Measurements from ENCODE around the gene PRAC1. TPM values are rescaled to one million over a fixed set of nuclear protein-coding genes. Genes with fewer than 3 reads are reported as not detected.

PRAC1 gene
- total and polyA plus RNA-seq, 2 of the 8 experiments (the other 6 are each of a cell fraction or from before 2014, with no cell fraction given), result not detected

GRCh38 chr17:48693178-48693577, 29.1 kb downstream of the PRAC1 start:
- no peak overlapping the region for H3K4me3 ChIP-seq (ENCODE audit: extremely low read depth in 1 of 4, insufficient read depth in 2 of 4, low read depth in 3 of 4, low read length in 4 of 4)
- no peaks in the 10 kb centered on the region for H3K79me2 ChIP-seq (ENCODE audit: control insufficient read depth in 1 of 2, insufficient read depth in 2 of 2, low read length in 2 of 2)
- TF ChIP-seq RNF2 (IDR thresholded peaks at IDR 0.05; ENCODE audit: borderline replicate concordance, low read depth, low read length, missing control alignments, poor library complexity, severe bottlenecking), result no peak
- TF ChIP-seq MAFK (IDR thresholded peaks at IDR 0.05; ENCODE audit: low read depth, low read length), result no peak
- no peak for TF ChIP-seq SP4 (IDR thresholded peaks at IDR 0.05; ENCODE audit: low read length)
- TF ChIP-seq JUN (IDR thresholded peaks at IDR 0.05; ENCODE audit: low read depth, low read length), result no peak
- TF ChIP-seq SRF (IDR thresholded peaks at IDR 0.05; ENCODE audit: low read depth, low read length), result no peak
- TF ChIP-seq RFX5 (IDR thresholded peaks at IDR 0.05; ENCODE audit: borderline replicate concordance, low read depth, low read length), result no peak
- TF ChIP-seq ASH2L (IDR thresholded peaks at IDR 0.05; ENCODE audit: low read length), result no peak
- no peak for TF ChIP-seq TAF7 (optimal IDR thresholded peaks at IDR 0.05; ENCODE audit: borderline replicate concordance, low read depth, low read length)
- TF ChIP-seq TAF1 (IDR thresholded peaks at IDR 0.05; ENCODE audit: low read depth, low read length), result no peak
- no peak for TF ChIP-seq SIN3A (conservative IDR thresholded peaks at IDR 0.05 in 1 of 2, IDR thresholded peaks at IDR 0.05 in 1 of 2; ENCODE audit: low read depth in 1 of 2, low read length in 2 of 2)
- no peak for TF ChIP-seq CBX8 (IDR thresholded peaks at IDR 0.05; ENCODE audit: borderline replicate concordance, low read depth, low read length)
- H2AK5ac ChIP-seq (ENCODE audit: low read depth, low read length), result no peak overlapping the region
- H3K14ac ChIP-seq (ENCODE audit: insufficient read length), result no peak overlapping the region
- ChIA-PET CTCF (ENCODE audit: partially characterized antibody) (interaction anchor here (0.7 to 1.6 kb wide), 3 partner anchors 15 to 191 kb away, joined by 3 to 5 read pairs (median 4); no protein-coding TSS in a partner anchor), POLR2A (ENCODE audit: partially characterized antibody) (no interaction called here)
- no peaks in the 10 kb centered on the region for H3K4me1 ChIP-seq (replicated peaks in 1 of 4; ENCODE audit: control insufficient read depth in 3 of 4, insufficient read depth in 4 of 4, low read length in 3 of 4)
- H3K9me3 ChIP-seq (ENCODE audit: insufficient read depth in 2 of 2, low read depth in 1 of 2, low read length in 1 of 2), result no peaks in the 10 kb centered on the region
- no peaks in the 10 kb centered on the region for H3K23me2 ChIP-seq (ENCODE audit: low read depth, low read length)
- H3K9ac ChIP-seq (replicated peaks in 1 of 4; ENCODE audit: extremely low read depth in 1 of 4, low read depth in 3 of 4, low read length in 3 of 4), result no peak overlapping the region
- H3K23ac ChIP-seq (ENCODE audit: insufficient read length), result no peak overlapping the region
- no peak overlapping the region for H4K5ac ChIP-seq (ENCODE audit: insufficient read length, low read depth, low read length)
- DNase-seq (ENCODE audit: low read depth in 1 of 2, low spot score in 2 of 2), result no peak
- no peak overlapping the region for H3K4me2 ChIP-seq (ENCODE audit: insufficient read depth in 1 of 2, low read depth in 2 of 2, low read length in 2 of 2)
- H3K27me3 ChIP-seq (replicated peaks in 1 of 4; ENCODE audit: control insufficient read depth in 3 of 4, extremely low read depth in 1 of 4, insufficient read depth in 3 of 4, low read length in 3 of 4), result no peaks in the 10 kb centered on the region; a peak in 1 of 7 replicates
- FAIRE-seq, result no peak
- no peaks in the 10 kb centered on the region for H3K36me3 ChIP-seq (ENCODE audit: control insufficient read depth in 2 of 4, insufficient read depth in 4 of 4, low read length in 3 of 4)
- no peak overlapping the region for H3K4ac ChIP-seq (replicated peaks; ENCODE audit: insufficient read length, low read depth, low read length)
- no peak overlapping the region for H3K18ac ChIP-seq (ENCODE audit: extremely low read depth, low read length)
- H3K27ac ChIP-seq (ENCODE audit: low read depth, low read length), result no peak overlapping the region
- H3K56ac ChIP-seq (replicated peaks; ENCODE audit: insufficient read length, low read depth, low read length), result no peak overlapping the region
- no peaks in the 10 kb centered on the region for H3K79me1 ChIP-seq (ENCODE audit: low read depth, low read length)
- no peak overlapping the region for H2BK15ac ChIP-seq (ENCODE audit: low read length)
- H4K8ac ChIP-seq (ENCODE audit: extremely low read depth, insufficient read depth, low read length), result no peak overlapping the region
- 80% methylated on average over 1 of the region's 1 CpG; no CpG with 5 or more reads in 1 of the 2 experiments for WGBS, 2 experiments (ENCODE audit: extremely low coverage in 1 of 2, insufficient coverage in 1 of 2, insufficient read length in 1 of 2, insufficient replicate concordance in 2 of 2, low coverage in 1 of 2, low lambda C conversion rate in 2 of 2, missing lambda C conversion rate in 1 of 2)
- no peak overlapping the region for H2BK20ac ChIP-seq (ENCODE audit: low read length)
- no peak overlapping the region for H4K91ac ChIP-seq (replicated peaks; ENCODE audit: insufficient read length, low read length)
- H2BK120ac ChIP-seq (replicated peaks; ENCODE audit: low read depth, low read length), result no peak overlapping the region
- H2AFZ ChIP-seq (ENCODE audit: low read length), result no peak overlapping the region
- no peak overlapping the region for H2BK5ac ChIP-seq (ENCODE audit: low read depth, low read length)
- H4K20me1 ChIP-seq (replicated peaks in 1 of 2; ENCODE audit: control insufficient read depth in 1 of 2, insufficient read depth in 2 of 2, low read length in 2 of 2), result no peaks in the 10 kb centered on the region
- H2BK12ac ChIP-seq (ENCODE audit: low read depth, low read length), result no peak overlapping the region
